Measurements from ENCODE around the gene CLSTN1. TPM values are rescaled to one million over a fixed set of nuclear protein-coding genes. Genes with fewer than 3 reads are reported as not detected.

CLSTN1 gene
- total and polyA plus RNA-seq, 2 of the 13 experiments (the other 11 are each of a cell fraction or from before 2014, with no cell fraction given), result 19.7 to 29.8 TPM

- TF ChIP-seq NFE2L2 (IDR thresholded peaks at IDR 0.05; ENCODE audit: low read length), result no peak
- TF ChIP-seq, protein P1, sequence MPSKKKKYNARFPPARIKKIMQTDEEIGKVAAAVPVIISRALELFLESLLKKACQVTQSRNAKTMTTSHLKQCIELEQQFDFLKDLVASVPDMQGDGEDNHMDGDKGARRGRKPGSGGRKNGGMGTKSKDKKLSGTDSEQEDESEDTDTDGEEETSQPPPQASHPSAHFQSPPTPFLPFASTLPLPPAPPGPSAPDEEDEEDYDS (CRISPR knock-in tag; IDR thresholded peaks at IDR 0.05), result no peak
- no peak for TF ChIP-seq FOXA1 (IDR thresholded peaks at IDR 0.05)
- TF ChIP-seq FOXA1 (CRISPR knock-in tag; IDR thresholded peaks at IDR 0.05), result no peak
- TF ChIP-seq SRSF4 (IDR thresholded peaks at IDR 0.05; ENCODE audit: low read depth, low read length, poor library complexity, severe bottlenecking), result no peak
- TF ChIP-seq ZIK1 (CRISPR knock-in tag; IDR thresholded peaks at IDR 0.05; ENCODE audit: borderline replicate concordance, low read depth), result no peak
- TF ChIP-seq, protein P2, sequence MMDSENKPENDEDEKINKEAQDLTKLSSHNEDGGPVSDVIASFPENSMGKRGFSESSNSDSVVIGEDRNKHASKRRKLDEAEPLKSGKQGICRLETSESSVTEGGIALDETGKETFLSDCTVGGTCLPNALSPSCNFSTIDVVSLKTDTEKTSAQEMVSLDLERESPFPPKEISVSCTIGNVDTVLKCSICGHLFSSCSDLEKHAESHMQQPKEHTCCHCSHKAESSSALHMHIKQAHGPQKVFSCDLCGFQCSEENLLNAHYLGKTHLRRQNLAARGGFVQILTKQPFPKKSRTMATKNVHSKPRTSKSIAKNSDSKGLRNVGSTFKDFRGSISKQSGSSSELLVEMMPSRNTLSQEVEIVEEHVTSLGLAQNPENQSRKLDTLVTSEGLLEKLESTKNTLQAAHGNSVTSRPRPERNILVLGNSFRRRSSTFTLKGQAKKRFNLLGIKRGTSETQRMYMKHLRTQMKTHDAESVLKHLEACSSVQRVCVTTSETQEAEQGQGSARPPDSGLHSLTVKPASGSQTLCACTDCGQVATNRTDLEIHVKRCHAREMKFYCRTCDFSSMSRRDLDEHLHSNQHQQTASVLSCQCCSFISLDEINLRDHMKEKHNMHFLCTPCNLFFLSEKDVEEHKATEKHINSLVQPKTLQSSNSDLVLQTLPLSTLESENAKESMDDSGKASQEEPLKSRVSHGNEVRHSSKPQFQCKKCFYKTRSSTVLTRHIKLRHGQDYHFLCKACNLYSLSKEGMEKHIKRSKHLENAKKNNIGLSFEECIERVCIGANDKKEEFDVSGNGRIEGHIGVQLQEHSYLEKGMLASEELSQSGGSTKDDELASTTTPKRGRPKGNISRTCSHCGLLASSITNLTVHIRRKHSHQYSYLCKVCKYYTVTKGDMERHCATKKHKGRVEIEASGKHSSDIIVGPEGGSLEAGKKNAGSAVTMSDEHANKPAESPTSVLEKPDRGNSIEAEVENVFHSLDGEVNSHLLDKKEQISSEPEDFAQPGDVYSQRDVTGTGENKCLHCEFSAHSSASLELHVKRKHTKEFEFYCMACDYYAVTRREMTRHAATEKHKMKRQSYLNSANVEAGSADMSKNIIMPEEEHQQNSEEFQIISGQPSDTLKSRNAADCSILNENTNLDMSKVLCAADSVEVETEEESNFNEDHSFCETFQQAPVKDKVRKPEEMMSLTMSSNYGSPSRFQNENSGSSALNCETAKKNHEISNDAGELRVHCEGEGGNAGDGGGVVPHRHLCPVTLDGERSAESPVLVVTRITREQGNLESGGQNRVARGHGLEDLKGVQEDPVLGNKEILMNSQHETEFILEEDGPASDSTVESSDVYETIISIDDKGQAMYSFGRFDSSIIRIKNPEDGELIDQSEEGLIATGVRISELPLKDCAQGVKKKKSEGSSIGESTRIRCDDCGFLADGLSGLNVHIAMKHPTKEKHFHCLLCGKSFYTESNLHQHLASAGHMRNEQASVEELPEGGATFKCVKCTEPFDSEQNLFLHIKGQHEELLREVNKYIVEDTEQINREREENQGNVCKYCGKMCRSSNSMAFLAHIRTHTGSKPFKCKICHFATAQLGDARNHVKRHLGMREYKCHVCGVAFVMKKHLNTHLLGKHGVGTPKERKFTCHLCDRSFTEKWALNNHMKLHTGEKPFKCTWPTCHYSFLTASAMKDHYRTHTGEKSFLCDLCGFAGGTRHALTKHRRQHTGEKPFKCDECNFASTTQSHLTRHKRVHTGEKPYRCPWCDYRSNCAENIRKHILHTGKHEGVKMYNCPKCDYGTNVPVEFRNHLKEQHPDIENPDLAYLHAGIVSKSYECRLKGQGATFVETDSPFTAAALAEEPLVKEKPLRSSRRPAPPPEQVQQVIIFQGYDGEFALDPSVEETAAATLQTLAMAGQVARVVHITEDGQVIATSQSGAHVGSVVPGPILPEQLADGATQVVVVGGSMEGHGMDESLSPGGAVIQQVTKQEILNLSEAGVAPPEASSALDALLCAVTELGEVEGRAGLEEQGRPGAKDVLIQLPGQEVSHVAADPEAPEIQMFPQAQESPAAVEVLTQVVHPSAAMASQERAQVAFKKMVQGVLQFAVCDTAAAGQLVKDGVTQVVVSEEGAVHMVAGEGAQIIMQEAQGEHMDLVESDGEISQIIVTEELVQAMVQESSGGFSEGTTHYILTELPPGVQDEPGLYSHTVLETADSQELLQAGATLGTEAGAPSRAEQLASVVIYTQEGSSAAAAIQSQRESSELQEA (CRISPR knock-in tag; IDR thresholded peaks at IDR 0.05; ENCODE audit: not compliant biosample characterization), result no peak
- TF ChIP-seq ATF3 (CRISPR knock-in tag; IDR thresholded peaks at IDR 0.05), result no peak
- TF ChIP-seq POLR2AphosphoS5 (IDR thresholded peaks at IDR 0.05; ENCODE audit: low read depth, low read length), result peak; percentile 53; the same call in 1 of the 2 replicates
- no peak for TF ChIP-seq ZNF20 (CRISPR knock-in tag; IDR thresholded peaks at IDR 0.05)
- TF ChIP-seq ZNF33B (CRISPR knock-in tag; IDR thresholded peaks at IDR 0.05), result no peak
- no peak for TF ChIP-seq ZNF329 (CRISPR knock-in tag; IDR thresholded peaks at IDR 0.05; ENCODE audit: low read depth)
- TF ChIP-seq, protein P3, sequence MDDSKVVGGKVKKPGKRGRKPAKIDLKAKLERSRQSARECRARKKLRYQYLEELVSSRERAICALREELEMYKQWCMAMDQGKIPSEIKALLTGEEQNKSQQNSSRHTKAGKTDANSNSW (CRISPR knock-in tag; IDR thresholded peaks at IDR 0.05; ENCODE audit: borderline replicate concordance), result no peak
- no peak for TF ChIP-seq HES4 (CRISPR knock-in tag; IDR thresholded peaks at IDR 0.05; ENCODE audit: borderline replicate concordance)
- TF ChIP-seq ZNF83 (CRISPR knock-in tag; IDR thresholded peaks at IDR 0.05; ENCODE audit: borderline replicate concordance), result no peak
- peak; percentile 93; the same call in 1 of the 2 replicates for TF ChIP-seq ZNF563 (CRISPR knock-in tag; IDR thresholded peaks at IDR 0.05)
- no peak for TF ChIP-seq ZNF367 (CRISPR knock-in tag; IDR thresholded peaks at IDR 0.05; ENCODE audit: borderline replicate concordance)
- no peak for TF ChIP-seq ZNF530 (CRISPR knock-in tag; IDR thresholded peaks at IDR 0.05; ENCODE audit: low read depth)
- TF ChIP-seq ARNT2 (CRISPR knock-in tag; IDR thresholded peaks at IDR 0.05; ENCODE audit: low read depth), result peak; percentile 58; the same call in 1 of the 2 replicates
- no peak for TF ChIP-seq SNAPC5 (CRISPR knock-in tag; IDR thresholded peaks at IDR 0.05; ENCODE audit: borderline replicate concordance)
Observed at GRCh38 chr1:9823693-9823942, 147 bp downstream of the CLSTN1 start (continued).

Measured in HepG2 (cell line).